Measurements from ENCODE around the gene DEFB132.

GRCh38 chr20:300345-300990 is 42.9 kb downstream of the DEFB132 start:
- TF ChIP-seq MAX (IDR thresholded peaks at IDR 0.05; ENCODE audit: low read depth), result no peak
- TF ChIP-seq SMC3 (IDR thresholded peaks at IDR 0.05; ENCODE audit: low read depth, low read length), result no peak
- no peak for TF ChIP-seq TEAD4 (IDR thresholded peaks at IDR 0.05; ENCODE audit: borderline replicate concordance, insufficient read depth)
- no peak for TF ChIP-seq MXI1 (IDR thresholded peaks at IDR 0.05; ENCODE audit: low read depth, low read length)
- TF ChIP-seq CHD2 (IDR thresholded peaks at IDR 0.05; ENCODE audit: low read length, partially characterized antibody), result no peak
- TF ChIP-seq CTCF (IDR thresholded peaks at IDR 0.05), result no peak
- no peak for TF ChIP-seq ZBTB33 (IDR thresholded peaks at IDR 0.05; ENCODE audit: borderline replicate concordance, low read depth)
- no peak for TF ChIP-seq REST (IDR thresholded peaks at IDR 0.05; ENCODE audit: low read depth, low read length)
- TF ChIP-seq RAD21 (IDR thresholded peaks at IDR 0.05; ENCODE audit: low read length), result no peak
- TF ChIP-seq TAF1 (IDR thresholded peaks at IDR 0.05; ENCODE audit: borderline replicate concordance, low read depth, low read length), result no peak
- TF ChIP-seq IRF3 (IDR thresholded peaks at IDR 0.05; ENCODE audit: low read depth, low read length), result no peak
- TF ChIP-seq RFX5 (IDR thresholded peaks at IDR 0.05; ENCODE audit: low read length), result no peak
- TF ChIP-seq USF2 (IDR thresholded peaks at IDR 0.05; ENCODE audit: borderline replicate concordance, low read depth, low read length), result no peak
- TF ChIP-seq GABPA (IDR thresholded peaks at IDR 0.05; ENCODE audit: low read depth), result no peak
